Pulmonary artery endothelial cell (primary cell): Measurements from ENCODE around the gene SARS1. TPM values are rescaled to one million over a fixed set of nuclear protein-coding genes. Genes with fewer than 3 reads are reported as not detected.
"Not testable (repeated sequence)": the region's sequence is repeated elsewhere in the genome, so short reads cannot be mapped to it uniquely, and the experiment has no call there.

Experiments used
- DNase-seq: peaks from one replicate; pipeline ENCODE4 v3.0.0-alpha.2; 2011; ENCODE audit warnings: low read depth, low spot score
- total RNA-seq: library from RNA; depleted of rRNA; stranded (reverse); fragments of >200 nt; gene quantifications from 2 replicates; pipeline ENCODE4 v1.2.3, GENCODE V29; 2014

SARS1 gene
- total RNA-seq, 1 donor from 2014 or later, result 251 TPM

DNA sequence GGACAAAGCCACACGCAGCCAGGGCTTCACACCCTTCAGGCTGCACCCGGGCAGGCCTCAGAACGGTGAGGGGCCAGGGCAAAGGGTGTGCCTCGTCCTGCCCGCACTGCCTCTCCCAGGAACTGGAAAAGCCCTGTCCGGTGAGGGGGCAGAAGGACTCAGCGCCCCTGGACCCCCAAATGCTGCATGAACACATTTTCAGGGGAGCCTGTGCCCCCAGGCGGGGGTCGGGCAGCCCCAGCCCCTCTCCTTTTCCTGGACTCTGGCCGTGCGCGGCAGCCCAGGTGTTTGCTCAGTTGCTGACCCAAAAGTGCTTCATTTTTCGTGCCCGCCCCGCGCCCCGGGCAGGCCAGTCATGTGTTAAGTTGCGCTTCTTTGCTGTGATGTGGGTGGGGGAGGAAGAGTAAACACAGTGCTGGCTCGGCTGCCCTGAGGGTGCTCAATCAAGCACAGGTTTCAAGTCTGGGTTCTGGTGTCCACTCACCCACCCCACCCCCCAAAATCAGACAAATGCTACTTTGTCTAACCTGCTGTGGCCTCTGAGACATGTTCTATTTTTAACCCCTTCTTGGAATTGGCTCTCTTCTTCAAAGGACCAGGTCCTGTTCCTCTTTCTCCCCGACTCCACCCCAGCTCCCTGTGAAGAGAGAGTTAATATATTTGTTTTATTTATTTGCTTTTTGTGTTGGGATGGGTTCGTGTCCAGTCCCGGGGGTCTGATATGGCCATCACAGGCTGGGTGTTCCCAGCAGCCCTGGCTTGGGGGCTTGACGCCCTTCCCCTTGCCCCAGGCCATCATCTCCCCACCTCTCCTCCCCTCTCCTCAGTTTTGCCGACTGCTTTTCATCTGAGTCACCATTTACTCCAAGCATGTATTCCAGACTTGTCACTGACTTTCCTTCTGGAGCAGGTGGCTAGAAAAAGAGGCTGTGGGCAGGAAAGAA is 61.1 kb downstream of the SARS1 start:
- DNase-seq, result no peak

DNA sequence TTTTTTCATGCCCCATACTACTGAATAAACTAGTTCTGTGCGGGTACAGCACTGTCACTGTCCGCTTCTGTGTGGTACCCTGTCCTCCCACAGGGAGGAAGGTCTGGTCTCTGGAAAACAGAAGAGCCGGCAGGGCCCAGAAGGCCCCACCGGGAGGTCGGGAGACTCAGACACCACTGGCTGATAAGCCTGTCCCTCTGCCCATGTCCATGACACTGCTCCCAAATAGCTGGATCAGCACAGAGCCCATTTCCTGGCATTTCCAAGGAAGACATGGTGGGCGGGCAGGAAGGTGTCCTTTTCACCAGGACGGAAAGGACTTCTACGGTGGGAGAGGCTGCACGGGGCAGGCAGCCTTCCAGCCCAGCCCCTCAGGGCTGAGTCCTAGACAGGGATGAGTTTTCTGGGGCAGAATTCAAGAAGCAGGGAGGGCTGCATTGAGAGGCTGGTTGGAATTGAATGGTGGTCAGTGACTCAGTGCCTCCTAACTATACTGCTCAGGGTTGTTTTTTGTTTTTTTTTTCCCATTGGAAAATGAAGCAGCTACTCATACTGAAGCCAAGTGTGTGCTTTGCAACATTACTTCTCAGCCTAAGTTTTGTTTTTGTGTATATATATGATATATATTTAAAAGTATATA is 62.1 kb downstream of the SARS1 start:
- no peak for DNase-seq

DNA sequence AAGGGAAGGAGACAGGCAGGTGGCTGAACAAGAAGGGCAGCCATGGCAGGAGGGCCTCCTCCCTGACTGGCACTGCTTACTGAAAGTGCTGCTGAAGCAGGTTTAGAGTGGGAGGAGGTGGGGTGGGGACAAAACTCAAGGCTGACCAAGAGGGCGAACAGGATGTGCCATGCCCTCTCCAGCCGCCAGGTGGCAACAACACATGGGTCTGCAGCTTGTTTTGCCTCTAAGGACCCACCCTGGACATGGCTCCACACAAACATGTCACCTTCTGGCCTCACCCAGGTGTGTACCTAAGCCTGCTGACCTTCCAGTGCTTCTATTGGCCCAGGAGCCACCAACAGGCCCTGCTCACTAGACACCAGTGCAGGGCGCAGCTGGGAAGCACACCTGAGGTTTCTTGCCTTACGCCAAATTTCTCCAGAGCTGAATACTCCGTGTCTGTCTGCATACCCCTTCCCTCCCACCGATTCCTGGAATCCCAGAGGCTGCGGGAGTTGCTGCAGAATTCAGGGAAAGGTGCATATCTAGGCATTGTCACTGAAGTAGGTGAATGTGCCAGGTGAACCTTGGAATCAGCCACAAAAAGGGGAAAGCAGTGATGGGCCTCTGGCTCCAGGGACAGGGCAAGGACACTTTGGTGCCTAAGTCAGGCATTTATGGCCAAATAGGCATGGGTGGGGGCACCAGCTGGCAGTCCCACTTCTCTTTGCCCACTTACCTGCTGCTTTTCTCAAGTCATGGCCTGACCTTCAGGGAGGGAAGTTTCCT is 63.9 kb downstream of the SARS1 start:
- DNase-seq, result no peak

DNA sequence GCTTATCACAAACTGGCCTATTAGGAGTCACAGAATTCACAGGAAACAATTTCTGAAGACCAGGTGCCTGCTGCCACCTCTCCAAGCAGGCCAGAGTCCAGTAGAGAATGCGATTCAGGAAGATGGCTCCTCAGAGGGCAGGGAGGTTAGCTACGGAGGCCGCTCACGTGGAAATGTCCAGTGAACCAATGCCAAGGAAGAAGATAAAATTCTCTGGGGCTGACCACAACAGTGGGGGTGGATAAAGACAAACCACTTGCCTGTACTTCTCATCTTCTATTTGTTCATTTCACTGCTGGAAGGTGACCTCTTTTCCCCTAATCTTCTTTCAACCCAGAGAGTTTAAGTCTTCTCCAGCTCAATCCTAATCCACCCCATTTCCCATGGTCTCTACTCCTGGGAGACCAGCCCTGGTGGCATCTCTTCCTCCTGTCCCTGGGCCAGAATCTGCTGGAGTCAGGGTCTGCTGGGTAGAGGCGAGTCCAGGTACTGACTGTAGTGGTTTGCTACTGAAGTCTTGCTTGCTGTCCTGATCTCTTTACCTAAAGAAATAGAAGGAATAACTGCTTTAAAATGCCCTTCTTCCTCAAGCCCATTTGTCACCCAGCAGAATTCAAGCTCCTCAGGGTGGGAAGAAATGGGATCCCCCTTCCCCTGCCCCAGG is 66.0 kb downstream of the SARS1 start:
- DNase-seq, result no peak

DNA sequence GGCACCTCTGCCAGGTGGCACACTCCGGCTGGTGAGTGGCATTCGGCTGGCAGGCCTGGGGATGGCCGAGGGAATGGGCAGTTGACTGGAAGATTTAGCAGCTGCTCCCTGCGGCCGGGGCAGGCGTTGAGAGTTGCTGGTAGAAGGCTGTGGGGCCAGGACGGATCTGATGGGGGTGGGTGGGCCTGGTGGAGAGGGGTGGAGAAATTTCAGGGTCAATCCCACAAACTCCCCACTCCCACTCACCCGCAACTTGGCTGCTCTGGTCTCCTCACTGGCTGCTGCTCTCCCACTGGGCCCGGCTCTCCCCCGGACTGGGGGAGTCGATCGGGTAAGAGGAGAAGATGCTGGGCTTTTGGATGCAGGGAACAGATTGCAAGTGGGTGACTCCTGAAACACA is 67.1 kb downstream of the SARS1 start:
- no peak for DNase-seq

DNA sequence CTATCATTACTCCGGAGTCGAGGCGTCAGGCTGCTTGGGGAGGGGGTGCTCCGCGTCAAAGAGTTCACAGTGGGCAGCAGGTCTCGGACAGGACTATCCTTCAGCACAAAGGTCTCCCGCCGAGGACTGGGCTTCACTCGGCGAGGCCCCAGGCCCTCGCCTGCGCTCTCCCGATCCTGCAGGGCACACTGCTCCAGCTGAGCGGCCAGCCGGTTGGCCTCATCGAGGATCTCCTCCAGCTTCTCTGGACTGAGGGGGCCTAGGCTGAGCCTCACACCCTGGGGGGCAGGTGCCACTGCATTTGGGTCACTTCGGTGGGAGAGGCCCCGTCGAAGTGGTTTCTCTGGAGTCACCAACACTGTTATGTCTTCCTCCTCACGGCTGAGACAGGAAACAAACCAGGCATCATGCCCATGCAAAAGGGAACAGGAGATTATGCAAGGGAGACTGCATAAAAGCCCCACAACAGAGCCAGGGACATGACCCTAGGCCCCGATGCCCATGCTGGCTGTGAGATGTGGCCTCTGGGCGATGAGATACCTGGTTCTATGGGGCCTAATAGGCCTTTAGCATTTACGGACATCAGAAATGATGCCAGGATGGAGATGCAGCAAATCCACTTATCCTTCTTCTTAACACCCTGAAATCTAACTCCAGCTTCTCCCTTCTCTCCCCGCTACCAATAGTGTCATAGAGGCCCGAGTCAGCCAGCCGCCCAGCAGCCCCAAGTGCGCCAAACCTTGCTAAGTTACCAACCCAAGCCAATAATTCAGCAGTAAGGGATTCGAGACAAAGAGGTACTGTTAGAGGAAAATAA is 68.2 kb downstream of the SARS1 start:
- no peak for DNase-seq

DNA sequence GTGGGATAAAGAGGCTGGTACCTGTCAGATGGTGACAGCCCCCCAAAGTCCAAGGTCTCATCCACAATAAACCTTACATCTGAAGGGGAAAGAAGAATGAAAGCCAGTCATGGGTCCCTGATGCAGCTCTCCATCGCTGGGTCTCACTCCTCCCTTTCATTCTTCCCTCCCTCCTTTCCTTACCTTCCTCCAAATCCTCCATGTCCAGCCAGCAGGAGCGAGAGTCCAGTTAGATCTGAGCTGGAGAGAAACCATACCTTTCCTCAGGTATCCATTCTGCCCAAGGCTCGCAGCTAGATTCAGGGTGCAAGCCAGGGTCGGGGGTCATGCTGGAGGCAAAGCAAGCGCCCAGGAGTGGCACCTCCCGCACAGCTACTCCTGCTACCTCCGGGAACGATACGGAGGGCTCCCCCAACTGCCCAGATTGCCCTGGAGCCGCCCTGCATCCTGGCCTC is 68.8 kb downstream of the SARS1 start:
- no peak for DNase-seq

DNA sequence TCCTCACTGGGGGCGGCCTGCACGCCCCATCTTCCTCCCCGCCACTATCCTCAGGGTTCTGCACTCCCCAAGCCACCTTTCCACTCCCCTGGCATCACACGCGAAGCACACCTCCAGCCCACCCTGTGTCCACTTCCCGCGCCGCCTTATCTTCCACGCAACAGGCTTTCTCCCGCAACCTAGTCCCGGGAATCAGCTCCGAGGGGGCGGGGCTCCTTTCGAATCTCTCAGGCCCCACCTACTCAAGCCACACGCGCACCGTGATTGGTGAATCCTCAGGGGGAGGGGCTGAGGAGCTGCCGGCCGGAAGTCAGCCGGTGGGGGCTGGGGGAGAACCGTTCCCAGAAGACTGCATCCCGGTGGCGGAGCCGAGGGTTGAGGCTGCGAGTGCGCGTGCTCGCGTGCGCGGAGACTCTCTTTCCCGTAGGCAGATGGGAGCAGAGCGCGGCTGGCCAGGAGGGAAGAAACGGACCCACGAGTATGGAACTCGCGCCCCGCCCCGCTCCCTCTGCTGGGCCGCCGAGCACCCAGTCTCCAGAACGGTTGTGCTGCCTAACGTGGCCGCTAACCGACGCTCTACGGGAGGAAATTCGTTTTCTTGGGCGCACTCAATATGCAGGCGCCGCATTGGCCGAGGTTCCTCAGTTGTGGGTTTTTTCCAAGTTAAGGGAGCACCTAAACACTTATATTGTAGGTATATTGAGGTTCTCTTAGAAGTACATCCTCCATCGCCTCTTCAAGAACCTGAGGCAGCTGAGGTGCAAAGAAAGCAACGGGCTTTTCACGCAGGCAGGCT is 69.4 kb downstream of the SARS1 start, which contains the start of gene PSRC1:
PSRC1 (minus strand) TSS at position 194 of the 796 bp plus-strand sequence.
- DNase-seq, result peak; percentile 66

DNA sequence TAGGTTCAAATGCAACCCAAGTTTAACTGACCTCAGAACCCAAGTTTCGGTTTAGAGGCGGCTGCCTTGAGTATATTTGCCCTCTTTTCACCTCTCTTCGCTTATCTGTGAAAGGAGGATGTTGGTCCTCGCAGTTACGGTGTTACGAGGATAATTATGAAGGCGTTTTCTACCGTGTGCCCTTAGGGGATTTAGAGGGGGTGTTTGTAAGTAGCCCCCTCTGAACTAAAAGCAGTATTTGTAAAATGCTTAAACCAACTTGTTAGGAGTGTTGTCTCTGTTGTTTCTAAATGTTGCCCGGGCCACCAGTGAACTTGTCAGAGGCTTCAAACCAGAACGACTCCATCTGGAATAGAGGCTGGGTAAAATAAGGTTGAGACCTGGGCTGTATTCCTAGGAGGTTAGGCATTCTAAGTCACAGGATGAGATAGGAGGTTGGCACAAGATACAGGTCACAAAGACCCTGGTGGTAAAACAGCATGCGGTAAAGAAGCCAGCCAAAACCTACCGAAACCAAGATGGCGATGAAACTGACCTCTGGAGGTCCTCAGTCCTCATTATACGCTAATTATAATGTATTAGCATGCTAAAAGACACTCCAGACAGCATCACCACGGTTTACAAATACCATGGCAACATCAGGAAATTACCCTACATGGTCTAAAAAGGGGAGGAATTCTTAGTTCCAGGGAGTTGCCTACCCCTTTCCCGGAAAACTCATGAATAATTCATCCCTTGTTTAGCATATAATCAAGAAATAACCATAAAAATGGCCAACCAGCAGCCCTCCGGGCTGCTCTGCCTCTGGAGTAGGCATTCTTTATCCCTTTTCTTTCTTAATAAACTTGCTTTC is 70.3 kb downstream of the SARS1 start:
- no peak for DNase-seq

DNA sequence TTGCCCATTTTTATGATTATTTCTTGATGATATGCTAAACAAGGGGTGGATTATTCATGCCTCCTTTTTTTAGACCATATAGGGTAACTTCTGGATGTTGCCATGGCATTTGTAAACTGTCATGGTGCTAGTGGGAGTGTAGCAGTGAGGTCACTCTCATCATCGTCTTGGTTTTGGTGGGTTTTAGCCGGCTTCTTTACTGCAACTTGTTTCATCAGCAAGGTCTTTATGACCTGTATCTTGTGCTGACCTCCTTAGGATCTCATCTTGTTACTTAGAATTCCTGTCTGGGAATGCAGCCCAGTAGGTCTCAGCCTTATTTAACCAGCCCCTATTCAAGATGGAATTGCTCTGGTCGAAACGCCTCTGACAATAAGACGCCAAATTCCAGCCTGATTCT is 73.0 kb downstream of the SARS1 start:
- DNase-seq, result not testable (repeated sequence)

Other genes with a start within 250 kb of the SARS1 start
- gene WDR47, start 171.8 kb upstream of the SARS1 start, total RNA-seq, result 18.7 and 21.2 TPM in 2 replicates
- 68.0 and 145 TPM in 2 replicates for gene TAF13, start 137.9 kb upstream of the SARS1 start, total RNA-seq
- gene TMEM167B, start 123.2 kb upstream of the SARS1 start, total RNA-seq, result 24.4 and 29.6 TPM in 2 replicates
- 0.21 and 0.26 TPM in 2 replicates for gene ELAPOR1, start 99.8 kb upstream of the SARS1 start, total RNA-seq
- 1.1 and 1.3 TPM in 2 replicates for gene CELSR2, start 35.6 kb downstream of the SARS1 start, total RNA-seq
- gene PSRC1, start 69.2 kb downstream of the SARS1 start, total RNA-seq, result 5.5 and 12.8 TPM in 2 replicates
- not detected in 2 replicates for gene MYBPHL, start 93.1 kb downstream of the SARS1 start, total RNA-seq
- 14.5 and 18.4 TPM in 2 replicates for gene SORT1, start 184.0 kb downstream of the SARS1 start, total RNA-seq
- gene PSMA5, start 212.5 kb downstream of the SARS1 start, total RNA-seq, result 69.6 and 74.4 TPM in 2 replicates